HepG2 (cell line): ENCODE data around the gene AUTS2. TPM values are rescaled to one million over a fixed set of nuclear protein-coding genes. Genes with fewer than 3 reads are reported as not detected.

Source experiments
- ATAC-seq: fragments of 200-7000 bp; cut with Tn5 transposase; 3 replicates; pipeline ENCODE4 v1.9.1; 2020; ENCODE audit warnings: mild to moderate bottlenecking, moderate library complexity
- BruUV-seq: library from RNA; stranded (reverse); fragments of 400-500 nt; replicated peaks from 2 replicates; lab custom pipeline; 2021; lab: Mats Ljungman, UMichigan
- CTCF ChIA-PET: fragments of 300-600 bp; formaldehyde crosslinking; extraction: SDS; loops from one replicate; lab custom pipeline; 2021; ENCODE audit warnings: low total read pairs, inconsistent platforms, low intra/inter-chr PET ratio; lab: Yijun Ruan, JAX
- POLR2A ChIA-PET: fragments of 350-600 bp; sonication (Branson Sonifier 250); formaldehyde crosslinking; loops from one replicate; lab custom pipeline; 2020; ENCODE audit warnings: antibody characterized with exemption, inconsistent platforms; lab: Yijun Ruan, JAX
- DNase-seq: peaks from one replicate; pipeline ENCODE4 v3.0.0-alpha.2; 2015; ENCODE audit warnings: low spot score
- FAIRE-seq: peaks from 3 replicates; lab custom pipeline; 2011; peaks lifted over from hg19 to GRCh38; lab: Jason Lieb, UNC
- H2AFZ ChIP-seq: one replicate; pipeline ENCODE4 v1.6.1; 2011; ENCODE audit warnings: low read length, inconsistent platforms
- H3K27ac ChIP-seq: fragments of 300-600 bp; 3 replicates; pipeline ENCODE4 v1.8.0; 2011; ENCODE audit warnings: mixed run types, mild to moderate bottlenecking, mixed read lengths, low read length, inconsistent platforms; ENCODE audit not compliant: insufficient read depth; ENCODE audit errors: extremely low read length
- H3K27me3 ChIP-seq, 2 experiments: fragments of 200-600 bp in 1 of 2; 2 replicates in 1 of 2; 3 replicates in 1 of 2; pipeline versions ENCODE4 v1.6.0 to v1.8.0; 2011; ENCODE audit warnings: low read length in 2 of 2, mild to moderate bottlenecking in 2 of 2, moderate library complexity in 2 of 2, inconsistent platforms in 1 of 2; ENCODE audit not compliant: insufficient read depth in 2 of 2, control insufficient read depth in 1 of 2
- H3K36me3 ChIP-seq, 2 experiments: fragments of 200-600 bp in 1 of 2; replicated peaks in 1 of 2; 2 replicates in 1 of 2; 3 replicates in 1 of 2; pipeline versions ENCODE4 v1.5.1 to v1.8.0; 2011; ENCODE audit warnings: low read length in 2 of 2, inconsistent platforms in 1 of 2; ENCODE audit not compliant: insufficient read depth in 2 of 2, control insufficient read depth in 1 of 2
- H3K4me1 ChIP-seq: 2 replicates; pipeline ENCODE4 v1.5.1; 2012; ENCODE audit warnings: low read length, inconsistent platforms; ENCODE audit not compliant: insufficient read depth
- H3K4me2 ChIP-seq: 2 replicates; pipeline ENCODE4 v1.6.0; 2011; ENCODE audit warnings: low read depth, low read length, inconsistent platforms
- H3K4me3 ChIP-seq, 3 experiments: fragments of 200-600 bp in 1 of 3; sonication (generic), shearing (Covaris generic) in 1 of 3; replicated peaks in 1 of 3; 2 replicates each; pipeline ENCODE4 v1.5.1; 2011 to 2016; ENCODE audit warnings: low read length in 3 of 3, inconsistent platforms in 2 of 3, low read depth in 2 of 3, mild to moderate bottlenecking in 2 of 3, control low read depth in 1 of 3, mixed read lengths in 1 of 3; ENCODE audit not compliant: insufficient read depth in 1 of 3
- H3K79me2 ChIP-seq: one replicate; pipeline ENCODE4 v1.6.1; 2011; ENCODE audit warnings: low read length, inconsistent platforms; ENCODE audit not compliant: insufficient read depth
- H3K9ac ChIP-seq: 2 replicates; pipeline ENCODE4 v1.6.0; 2011; ENCODE audit warnings: mild to moderate bottlenecking, low read depth, low read length, inconsistent platforms; ENCODE audit not compliant: insufficient read depth
- H3K9me3 ChIP-seq: 2 replicates; pipeline ENCODE4 v1.5.1; 2012; ENCODE audit warnings: mild to moderate bottlenecking, low read length
- H4K20me1 ChIP-seq: 2 replicates; pipeline ENCODE4 v1.6.0; 2011; ENCODE audit warnings: inconsistent platforms, mild to moderate bottlenecking, low read length, moderate library complexity; ENCODE audit not compliant: insufficient read depth
- BCL6 ChIP-seq: IDR thresholded peaks from 2 replicates; pipeline ENCODE4 v1.6.1; 2016; ENCODE audit warnings: missing genetic modification reagents, missing compliant biosample characterization
- ERF ChIP-seq: IDR thresholded peaks from 2 replicates; pipeline ENCODE4 v1.6.1; 2018; ENCODE audit warnings: missing biosample characterization, missing genetic modification reagents
- GLI4 ChIP-seq: sonication (generic); formaldehyde crosslinking; IDR thresholded peaks from 2 replicates; pipeline ENCODE4 v1.5.1; 2020; ENCODE audit warnings: missing genetic modification reagents, mild to moderate bottlenecking, moderate library complexity, borderline replicate concordance
- HNRNPUL1 ChIP-seq: fragments of 200-400 bp; formaldehyde crosslinking; IDR thresholded peaks from 2 replicates; pipeline ENCODE4 v1.6.1; 2017; ENCODE audit warnings: low read depth, mild to moderate bottlenecking, low read length, moderate library complexity
- KLF15 ChIP-seq: sonication (generic); formaldehyde crosslinking; IDR thresholded peaks from 2 replicates; pipeline ENCODE4 v1.8.1; 2023; ENCODE audit warnings: borderline replicate concordance, mild to moderate bottlenecking, inconsistent platforms, missing genetic modification reagents, mixed read lengths
- PRMT3 ChIP-seq: sonication (generic); formaldehyde crosslinking; IDR thresholded peaks from 2 replicates; pipeline ENCODE4 v1.8.1; 2022; ENCODE audit warnings: low read depth, mild to moderate bottlenecking, moderate library complexity, missing genetic modification reagents, borderline replicate concordance
- TFAP4 ChIP-seq: sonication (generic); IDR thresholded peaks from 2 replicates; pipeline ENCODE4 v1.6.1; 2016; ENCODE audit warnings: low read depth, borderline replicate concordance
- ZBTB21 ChIP-seq: sonication (generic); formaldehyde crosslinking; IDR thresholded peaks from 2 replicates; pipeline ENCODE4 v1.4.0; 2020; ENCODE audit warnings: missing genetic modification reagents
- ZMAT3 ChIP-seq: sonication (generic); formaldehyde crosslinking; conservative IDR thresholded peaks from 2 replicates; pipeline ENCODE4 v1.7.0; 2021; ENCODE audit warnings: missing genetic modification reagents
- ZNF124 ChIP-seq: sonication (generic); formaldehyde crosslinking; IDR thresholded peaks from 2 replicates; pipeline ENCODE4 v1.4.0; 2020; ENCODE audit warnings: missing genetic modification reagents
- ZNF142 ChIP-seq: sonication (generic); formaldehyde crosslinking; IDR thresholded peaks from 2 replicates; pipeline ENCODE4 v1.4.0; 2020; ENCODE audit warnings: missing genetic modification reagents
- ZNF564 ChIP-seq: sonication (generic); formaldehyde crosslinking; IDR thresholded peaks from 2 replicates; pipeline ENCODE4 v1.8.1; 2023; ENCODE audit warnings: mild to moderate bottlenecking, missing genetic modification reagents
- ZNF577 ChIP-seq: sonication (generic); formaldehyde crosslinking; IDR thresholded peaks from 2 replicates; pipeline ENCODE4 v1.4.0; 2020; ENCODE audit warnings: mild to moderate bottlenecking, low read depth, missing genetic modification reagents, borderline replicate concordance
- ZSCAN12 ChIP-seq: sonication (generic); formaldehyde crosslinking; IDR thresholded peaks from 2 replicates; pipeline ENCODE4 v1.9.0; 2021; ENCODE audit warnings: mild to moderate bottlenecking, missing genetic modification reagents
- WGBS: methylation state at CpG from one replicate; pipeline ENCODE4 v1.1.6; 2017; ENCODE audit warnings: low lambda C conversion rate; 5-methylcytosine and 5-hydroxymethylcytosine counted together
- in situ Hi-C: cut with HindIII; loops from 2 replicates; pipeline ENCODE4 v1.10.0; 2017; ENCODE audit warnings: low pct_unique_long_range_greater_than_20kb; ENCODE audit not compliant: extremely low pct_ligation_motif_present
- intact Hi-C: fragments of 100-400 bp; cut with micrococcal nuclease; formaldehyde crosslinking; loops from one replicate; pipeline ENCODE4 v1.10.0; 2022; ENCODE audit not compliant: unreplicated experiment
- polyA plus RNA-seq, 8 experiments: library from polyadenylated mRNA; depleted of rRNA in 3 of 8; stranded (reverse) in 7 of 8; unstranded in 1 of 8; fragments of >200 nt; fragmentation: Illumina TruSeq in 4 of 8; extraction: Trizol in 4 of 8; gene quantifications; 2 replicates each; pipeline versions ENCODE4 v1.2.1 to v1.2.3, GENCODE V29; 2011 to 2016; ENCODE audit warnings: low read depth in 4 of 8, missing spikeins in 1 of 8, mixed read lengths in 1 of 8; ENCODE audit not compliant: insufficient read depth in 1 of 8
- total RNA-seq, 5 experiments: library from RNA; depleted of rRNA; stranded (reverse); fragments of >200 nt; fragmentation: Illumina TruSeq; extraction: Trizol; gene quantifications; 2 replicates each; pipeline ENCODE4 v1.2.3, GENCODE V29; 2016; ENCODE audit warnings: low read depth in 1 of 5
- TF ChIP-seq, protein P1 (sequence below): IDR thresholded peaks from 2 replicates; pipeline ENCODE4 v1.6.1; 2016; ENCODE audit warnings: missing genetic modification reagents, missing compliant biosample characterization

The AUTS2 gene
- total and polyA plus RNA-seq, 2 of the 13 experiments (the other 11 are each of a cell fraction or from before 2014, with no cell fraction given): 0.38 TPM; not detected in 1

DNA sequence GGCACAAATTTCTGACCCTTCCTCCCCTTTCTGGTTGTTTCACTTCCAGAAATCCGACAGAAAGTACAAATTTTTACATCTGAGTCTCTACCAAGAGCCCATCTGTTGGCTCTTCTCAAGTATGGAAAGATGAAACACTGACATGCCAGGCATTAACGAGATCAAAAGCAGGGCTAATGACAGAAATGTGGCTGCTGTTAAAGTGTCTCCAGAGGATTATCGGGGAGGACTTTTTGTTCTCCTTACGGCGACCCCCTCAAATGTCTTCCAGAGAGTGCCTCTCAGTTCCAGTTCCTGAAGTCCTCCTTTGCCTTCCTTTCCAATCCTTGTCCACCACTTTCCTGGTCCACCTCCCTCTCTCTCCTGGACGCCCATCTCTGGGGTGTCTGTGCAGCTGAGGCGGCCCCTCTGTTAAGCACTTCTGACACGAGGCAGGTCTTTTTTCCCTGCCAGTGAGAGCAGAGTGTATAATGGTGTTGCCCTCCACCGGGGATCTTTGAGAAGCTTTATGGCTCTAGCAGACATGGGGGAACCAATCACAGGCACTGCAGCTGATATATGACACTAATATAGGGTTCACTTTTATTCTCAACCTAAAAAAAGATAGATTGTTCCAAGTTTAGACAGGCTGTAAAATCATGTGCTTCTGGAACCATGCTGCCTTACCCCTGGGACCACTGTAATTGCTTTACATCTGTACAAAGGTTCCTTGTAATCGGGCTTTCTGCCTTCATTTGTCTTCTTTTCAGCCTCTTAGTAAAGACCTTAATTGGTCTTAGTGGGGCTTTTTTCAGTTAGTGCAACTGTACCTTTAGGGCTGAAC lies 757.1 kb downstream of the AUTS2 start:
- H4K20me1 ChIP-seq: no peaks in the 10 kb centered on the region
- CTCF ChIA-PET: no interaction called here

More for the DNA sequence above, 757.1 kb downstream of the AUTS2 start:
- Histone ChIP-seq H3K4me3 (no peak overlapping the region), H3K36me3 (no peaks in the 10 kb centered on the region), H3K27me3 (no peaks in the 10 kb centered on the region), H3K27ac (no peak overlapping the region), H3K9me3 (no peaks in the 10 kb centered on the region), H2AFZ (no peak overlapping the region), H3K9ac (no peak overlapping the region), H3K79me2 (no peaks in the 10 kb centered on the region), H3K4me2 (no peak overlapping the region), H3K4me1 (no peaks in the 10 kb centered on the region)
- POLR2A ChIA-PET: no interaction called here
- intact Hi-C loops (no loop called here), in situ Hi-C loops (no loop called here)
- ATAC-seq: no peak
- no peak for FAIRE-seq
- TF ChIP-seq ZNF142 (CRISPR knock-in tag) (no peak), ZMAT3 (CRISPR knock-in tag) (no peak), ZSCAN12 (CRISPR knock-in tag) (no peak), PRMT3 (CRISPR knock-in tag) (no peak), GLI4 (no peak), ZBTB21 (no peak), BCL6 (CRISPR knock-in tag) (no peak), TFAP4 (no peak), ERF (CRISPR knock-in tag) (no peak), ZNF577 (CRISPR knock-in tag) (no peak), ZNF564 (CRISPR knock-in tag) (no peak), ZNF124 (CRISPR knock-in tag) (no peak), HNRNPUL1 (no peak), KLF15 (CRISPR knock-in tag) (no peak)
- TF ChIP-seq, protein P1, sequence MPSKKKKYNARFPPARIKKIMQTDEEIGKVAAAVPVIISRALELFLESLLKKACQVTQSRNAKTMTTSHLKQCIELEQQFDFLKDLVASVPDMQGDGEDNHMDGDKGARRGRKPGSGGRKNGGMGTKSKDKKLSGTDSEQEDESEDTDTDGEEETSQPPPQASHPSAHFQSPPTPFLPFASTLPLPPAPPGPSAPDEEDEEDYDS: no peak
- DNase-seq: no peak
- BruUV-seq: no TSS peak
- 28% methylated on average over 10 of the region's 10 CpGs for WGBS
